Keratinocyte (primary cell): ENCODE data around the gene WDSUB1. TPM values are rescaled to one million over a fixed set of nuclear protein-coding genes. Genes with fewer than 3 reads are reported as not detected.

Experiments used
- DNase-seq: peaks from one replicate; pipeline ENCODE4 v3.0.0-alpha.2; 2011; ENCODE audit warnings: low read depth, missing footprints, low spot score
- FAIRE-seq: peaks from 2 replicates; lab custom pipeline; 2011; peaks lifted over from hg19 to GRCh38; lab: Jason Lieb, UNC
- H2AFZ ChIP-seq: 2 replicates; pipeline ENCODE4 v1.6.0; 2012; ENCODE audit warnings: low read length, control low read depth, inconsistent platforms; ENCODE audit not compliant: control insufficient read depth
- H3K27ac ChIP-seq: 2 replicates; pipeline ENCODE4 v1.5.1; 2011; ENCODE audit warnings: low read length; ENCODE audit not compliant: control insufficient read depth, insufficient read depth
- H3K27me3 ChIP-seq: 3 replicates; pipeline ENCODE4 v1.6.0; 2011; ENCODE audit warnings: low read length; ENCODE audit not compliant: control insufficient read depth, insufficient read depth; ENCODE audit errors: extremely low read depth
- H3K36me3 ChIP-seq, 2 experiments: 2 replicates in 1 of 2; 3 replicates in 1 of 2; pipeline ENCODE4 v1.5.1; 2011; ENCODE audit warnings: low read length in 2 of 2, mild to moderate bottlenecking in 1 of 2; ENCODE audit not compliant: control insufficient read depth in 2 of 2, insufficient read depth in 2 of 2; ENCODE audit errors: extremely low read depth in 1 of 2
- H3K4me1 ChIP-seq: 3 replicates; pipeline ENCODE4 v1.5.1; 2011; ENCODE audit warnings: low read length; ENCODE audit not compliant: control insufficient read depth, insufficient read depth; ENCODE audit errors: extremely low read depth
- H3K4me2 ChIP-seq: 3 replicates; pipeline ENCODE4 v1.6.0; 2011; ENCODE audit warnings: low read depth, low read length; ENCODE audit not compliant: control insufficient read depth, insufficient read depth; ENCODE audit errors: extremely low read depth
- H3K4me3 ChIP-seq, 3 experiments: fragments of 200-600 bp in 1 of 3; sonication (generic) in 1 of 3; 2 replicates in 2 of 3; 3 replicates in 1 of 3; pipeline ENCODE4 v1.5.1; 2011 to 2016; ENCODE audit warnings: low read length in 3 of 3, mild to moderate bottlenecking in 3 of 3, control low read depth in 2 of 3, inconsistent platforms in 1 of 3, low read depth in 1 of 3, mixed read lengths in 1 of 3, mixed run types in 1 of 3, moderate library complexity in 1 of 3; ENCODE audit not compliant: control insufficient read depth in 2 of 3, insufficient read depth in 2 of 3; ENCODE audit errors: extremely low read depth in 1 of 3
- H3K79me2 ChIP-seq: 2 replicates; pipeline ENCODE4 v1.6.0; 2012; ENCODE audit warnings: low read length; ENCODE audit not compliant: control insufficient read depth, insufficient read depth
- H3K9ac ChIP-seq: 3 replicates; pipeline ENCODE4 v1.6.0; 2011; ENCODE audit warnings: low read length; ENCODE audit not compliant: control insufficient read depth, insufficient read depth; ENCODE audit errors: extremely low read depth
- H3K9me1 ChIP-seq: 3 replicates; pipeline ENCODE4 v1.6.0; 2011; ENCODE audit warnings: low read length; ENCODE audit not compliant: control insufficient read depth, insufficient read depth; ENCODE audit errors: extremely low read depth
- H3K9me3 ChIP-seq: 2 replicates; pipeline ENCODE4 v1.5.1; 2012; ENCODE audit warnings: low read depth, low read length; ENCODE audit not compliant: control insufficient read depth
- H4K20me1 ChIP-seq: 3 replicates; pipeline ENCODE4 v1.6.0; 2011; ENCODE audit warnings: low read length; ENCODE audit not compliant: control insufficient read depth, insufficient read depth; ENCODE audit errors: extremely low read depth
- EZH2 ChIP-seq: IDR thresholded peaks from one replicate; pipeline ENCODE4 v1.6.1; 2012; ENCODE audit warnings: inconsistent platforms, mild to moderate bottlenecking, low read length, moderate library complexity
- dilution Hi-C: fragments of 300-500 bp; cut with MboI; formaldehyde crosslinking; loops from one replicate; pipeline ENCODE4 v1.7.0; 2020; ENCODE audit warnings: low sequenced_read_pairs; ENCODE audit not compliant: extremely low pct_ligation_motif_present
- polyA plus RNA-seq, 5 experiments: library from polyadenylated mRNA; depleted of rRNA in 3 of 5; stranded (reverse) in 3 of 5; stranded (forward) in 1 of 5; unstranded in 1 of 5; fragments of >200 nt; gene quantifications; 1 replicate in 1 of 5; 2 replicates in 3 of 5; 3 replicates in 1 of 5; pipeline versions ENCODE4 v1.2.1 to v1.2.3, GENCODE V29; 2011 to 2012; ENCODE audit warnings: missing spikeins in 2 of 5, low read depth in 1 of 5, low replicate concordance in 1 of 5
- small RNA-seq, 3 experiments: library from RNA; depleted of rRNA; stranded (forward); fragments of <200 nt; gene quantifications; one replicate each; pipeline ENCODE3, GENCODE V24; 2012; ENCODE audit warnings: low read depth in 3 of 3, low replicate concordance in 1 of 3; ENCODE audit not compliant: insufficient read length in 3 of 3
- TF ChIP-seq, protein P1 (sequence below), 3 experiments: IDR thresholded peaks in 1 of 3; conservative IDR thresholded peaks in 1 of 3; optimal IDR thresholded peaks in 1 of 3; 2 replicates in 2 of 3; 3 replicates in 1 of 3; pipeline versions ENCODE3 to v1.5.1; 2011; ENCODE audit warnings: low read length in 3 of 3, mild to moderate bottlenecking in 3 of 3, moderate library complexity in 2 of 3, control low read depth in 1 of 3, inconsistent platforms in 1 of 3; ENCODE audit not compliant: insufficient read depth in 2 of 3; ENCODE audit errors: extremely low read depth in 1 of 3

WDSUB1 gene
- polyA plus RNA-seq, 1 donor (not counting 4 experiments of a cell fraction or from before 2014, with no cell fraction given): 4.0 TPM

DNA sequence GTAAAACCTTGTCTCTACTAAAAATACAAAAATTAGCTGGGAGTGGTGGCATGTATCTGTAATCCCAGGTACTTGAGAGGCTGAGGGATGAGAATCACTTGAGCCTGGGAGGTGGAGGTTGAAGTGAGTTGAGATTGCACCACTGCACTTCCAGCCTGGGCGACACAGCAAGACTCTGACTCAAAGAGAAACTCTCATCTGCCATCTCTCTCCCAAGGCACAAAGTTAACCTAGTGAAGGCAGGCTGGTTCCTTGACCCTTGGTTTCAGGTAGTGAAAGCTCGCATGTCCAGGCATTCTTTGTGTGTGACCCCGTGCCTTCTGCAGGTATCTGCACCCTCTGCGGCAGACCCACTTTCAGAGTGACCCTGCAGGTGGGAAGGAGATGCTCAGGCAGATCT, 100.0 kb downstream of the WDSUB1 start:
- no peaks in the 10 kb centered on the region for H3K27me3 ChIP-seq

More for the DNA sequence above, 100.0 kb downstream of the WDSUB1 start:
- DNase-seq (no peak), FAIRE-seq (no peak)
- dilution Hi-C loops: no loop called here
- peaks cover 7% of the 10 kb centered on the region for H3K79me2 ChIP-seq
- no peaks in the 10 kb centered on the region for H3K9me3 ChIP-seq
- no peak for TF ChIP-seq EZH2
- TF ChIP-seq, protein P1, sequence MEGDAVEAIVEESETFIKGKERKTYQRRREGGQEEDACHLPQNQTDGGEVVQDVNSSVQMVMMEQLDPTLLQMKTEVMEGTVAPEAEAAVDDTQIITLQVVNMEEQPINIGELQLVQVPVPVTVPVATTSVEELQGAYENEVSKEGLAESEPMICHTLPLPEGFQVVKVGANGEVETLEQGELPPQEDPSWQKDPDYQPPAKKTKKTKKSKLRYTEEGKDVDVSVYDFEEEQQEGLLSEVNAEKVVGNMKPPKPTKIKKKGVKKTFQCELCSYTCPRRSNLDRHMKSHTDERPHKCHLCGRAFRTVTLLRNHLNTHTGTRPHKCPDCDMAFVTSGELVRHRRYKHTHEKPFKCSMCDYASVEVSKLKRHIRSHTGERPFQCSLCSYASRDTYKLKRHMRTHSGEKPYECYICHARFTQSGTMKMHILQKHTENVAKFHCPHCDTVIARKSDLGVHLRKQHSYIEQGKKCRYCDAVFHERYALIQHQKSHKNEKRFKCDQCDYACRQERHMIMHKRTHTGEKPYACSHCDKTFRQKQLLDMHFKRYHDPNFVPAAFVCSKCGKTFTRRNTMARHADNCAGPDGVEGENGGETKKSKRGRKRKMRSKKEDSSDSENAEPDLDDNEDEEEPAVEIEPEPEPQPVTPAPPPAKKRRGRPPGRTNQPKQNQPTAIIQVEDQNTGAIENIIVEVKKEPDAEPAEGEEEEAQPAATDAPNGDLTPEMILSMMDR (optimal IDR thresholded peaks at IDR 0.05 in 1 of 3, IDR thresholded peaks at IDR 0.05 in 1 of 3, conservative IDR thresholded peaks at IDR 0.05 in 1 of 3; ENCODE audit: extremely low read depth in 1 of 3, insufficient read depth in 2 of 3, low read length in 3 of 3): no peak
- H4K20me1 ChIP-seq: no peaks in the 10 kb centered on the region
- no peak overlapping the region for H3K4me3 ChIP-seq
- H3K4me1 ChIP-seq: no peaks in the 10 kb centered on the region
- no peak overlapping the region for H3K4me2 ChIP-seq
- no peak overlapping the region for H2AFZ ChIP-seq
- peaks cover 38 to 55% of the 10 kb centered on the region in 2 experiments for H3K36me3 ChIP-seq
- no peaks in the 10 kb centered on the region for H3K9me1 ChIP-seq
- no peak overlapping the region for H3K9ac ChIP-seq
- no peak overlapping the region for H3K27ac ChIP-seq

Small RNA genes within 50 kb of the gene (small RNA-seq; reads per million reads assigned to genes)
- 0 to 1.0 (median 1.0) reads per million in 3 experiments for gene MIR6888
